Measurements from ENCODE around the gene IRF4.

IRF4 gene

DNA sequence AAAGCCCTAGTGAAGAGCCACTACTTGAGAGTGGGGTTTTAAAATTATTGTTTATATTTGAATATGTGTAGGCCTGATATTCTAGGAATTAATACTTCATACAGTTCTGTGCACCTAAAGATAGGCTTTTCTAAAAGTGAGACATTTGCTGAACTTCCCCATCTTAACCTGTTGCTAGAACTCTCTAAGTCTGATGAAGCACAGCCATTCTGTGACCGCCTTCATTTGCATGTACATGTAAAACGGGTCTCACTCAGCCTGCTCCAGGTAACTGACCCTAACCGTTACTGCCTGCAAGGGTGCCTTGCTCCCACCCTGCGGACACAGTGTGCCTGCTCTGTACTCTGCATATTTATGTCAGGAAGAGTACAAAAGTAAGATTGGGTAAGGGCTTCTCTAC is 44.3 kb upstream of the IRF4 start:
- Histone ChIP-seq H3K27me3 (ENCODE audit: insufficient read depth, poor library complexity, severe bottlenecking) (no peaks in the 10 kb centered on the region), H3K9me3 (ENCODE audit: severe bottlenecking) (no peaks in the 10 kb centered on the region), H3K4me1 (ENCODE audit: insufficient read depth, poor library complexity, severe bottlenecking) (no peaks in the 10 kb centered on the region), H3K36me3 (ENCODE audit: low read depth) (no peaks in the 10 kb centered on the region), H3K27ac (ENCODE audit: poor library complexity, severe bottlenecking) (no peak overlapping the region), H3K4me3 (ENCODE audit: severe bottlenecking) (no peak overlapping the region)
- ATAC-seq (ENCODE audit: low read depth): no peak
- no peak for TF ChIP-seq CTCF (IDR thresholded peaks at IDR 0.05; ENCODE audit: poor library complexity, severe bottlenecking)
- DNase-seq (ENCODE audit: low spot score): no peak

DNA sequence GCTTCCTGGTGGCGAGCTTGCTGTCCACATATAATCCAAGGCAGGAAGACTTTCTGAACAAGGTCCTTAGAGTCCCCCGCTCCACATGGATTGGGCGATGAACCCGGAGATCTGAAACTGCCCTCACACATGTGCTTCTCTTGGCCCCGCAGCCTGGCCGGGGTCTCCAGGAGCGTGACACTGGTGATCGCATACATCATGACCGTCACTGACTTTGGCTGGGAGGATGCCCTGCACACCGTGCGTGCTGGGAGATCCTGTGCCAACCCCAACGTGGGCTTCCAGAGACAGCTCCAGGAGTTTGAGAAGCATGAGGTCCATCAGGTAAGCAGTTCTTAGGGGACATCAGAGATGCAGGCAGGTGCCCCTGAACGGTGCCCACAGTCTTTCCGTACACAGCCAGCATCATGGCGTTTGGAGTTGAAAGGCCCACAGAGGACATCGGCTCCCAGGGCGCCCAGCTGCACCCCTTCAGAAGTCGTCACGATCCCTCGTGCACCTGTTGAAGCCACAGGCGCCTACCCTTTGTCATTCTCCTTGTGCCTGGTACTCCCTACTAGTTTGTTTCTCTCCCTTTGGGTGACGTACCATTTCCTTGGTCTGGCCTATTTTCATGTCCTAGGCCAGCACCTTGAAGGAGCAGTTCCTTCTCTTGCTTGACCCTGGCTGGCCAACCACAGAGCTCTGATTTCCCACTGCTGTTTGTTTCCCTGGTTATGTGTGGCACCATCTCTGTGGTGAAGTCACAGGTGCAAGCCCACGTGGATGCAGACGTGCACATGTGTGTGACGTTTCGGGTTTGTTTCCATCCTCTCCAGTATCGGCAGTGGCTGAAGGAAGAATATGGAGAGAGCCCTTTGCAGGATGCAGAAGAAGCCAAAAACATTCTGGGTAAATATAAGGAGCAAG is 43.3 kb upstream of the IRF4 start:
- no peak for DNase-seq (ENCODE audit: low spot score)
- no peak for TF ChIP-seq CTCF (IDR thresholded peaks at IDR 0.05; ENCODE audit: poor library complexity, severe bottlenecking)
- H3K27me3 ChIP-seq (ENCODE audit: insufficient read depth, poor library complexity, severe bottlenecking): no peaks in the 10 kb centered on the region
- H3K27ac ChIP-seq (ENCODE audit: poor library complexity, severe bottlenecking): no peak overlapping the region
- no peaks in the 10 kb centered on the region for H3K36me3 ChIP-seq (ENCODE audit: low read depth)
- no peak overlapping the region for H3K4me3 ChIP-seq (ENCODE audit: severe bottlenecking)
- no peak for ATAC-seq (ENCODE audit: low read depth)
- H3K9me3 ChIP-seq (ENCODE audit: severe bottlenecking): no peaks in the 10 kb centered on the region
- H3K4me1 ChIP-seq (ENCODE audit: insufficient read depth, poor library complexity, severe bottlenecking): no peaks in the 10 kb centered on the region

DNA sequence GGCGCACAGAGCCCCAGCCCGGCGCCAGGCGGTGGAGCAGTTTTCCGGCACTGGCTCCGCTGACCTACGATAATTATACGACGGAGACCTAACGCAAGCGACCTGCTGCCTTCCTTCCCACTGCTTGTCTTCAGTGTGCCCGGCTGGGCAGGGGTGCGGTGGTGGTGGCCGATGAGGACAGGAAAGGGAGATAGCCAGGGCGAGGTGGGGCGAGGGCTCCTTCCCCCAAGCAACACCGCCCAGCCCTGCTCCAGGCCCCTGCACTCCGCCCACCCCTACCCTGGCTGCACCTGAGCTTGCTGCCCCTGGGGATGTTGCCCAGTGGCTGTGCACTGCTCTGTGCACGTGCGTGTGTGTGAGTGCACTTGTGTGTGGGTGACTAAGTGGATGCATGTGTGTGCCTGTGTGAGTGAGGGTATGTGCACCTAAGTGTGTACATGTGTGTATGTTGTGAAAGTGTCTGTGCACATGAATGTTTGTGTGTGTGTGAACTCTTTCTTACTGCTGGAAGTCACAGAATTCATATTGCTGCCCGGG is 42.6 kb upstream of the IRF4 start:
- no peak for TF ChIP-seq CTCF (IDR thresholded peaks at IDR 0.05; ENCODE audit: poor library complexity, severe bottlenecking)
- Histone ChIP-seq H3K27me3 (ENCODE audit: insufficient read depth, poor library complexity, severe bottlenecking) (no peaks in the 10 kb centered on the region), H3K4me1 (ENCODE audit: insufficient read depth, poor library complexity, severe bottlenecking) (no peaks in the 10 kb centered on the region), H3K27ac (ENCODE audit: poor library complexity, severe bottlenecking) (no peak overlapping the region), H3K9me3 (ENCODE audit: severe bottlenecking) (no peaks in the 10 kb centered on the region), H3K36me3 (ENCODE audit: low read depth) (no peaks in the 10 kb centered on the region), H3K4me3 (ENCODE audit: severe bottlenecking) (no peak overlapping the region)
- DNase-seq (ENCODE audit: low spot score) (no peak), ATAC-seq (ENCODE audit: low read depth) (no peak)

DNA sequence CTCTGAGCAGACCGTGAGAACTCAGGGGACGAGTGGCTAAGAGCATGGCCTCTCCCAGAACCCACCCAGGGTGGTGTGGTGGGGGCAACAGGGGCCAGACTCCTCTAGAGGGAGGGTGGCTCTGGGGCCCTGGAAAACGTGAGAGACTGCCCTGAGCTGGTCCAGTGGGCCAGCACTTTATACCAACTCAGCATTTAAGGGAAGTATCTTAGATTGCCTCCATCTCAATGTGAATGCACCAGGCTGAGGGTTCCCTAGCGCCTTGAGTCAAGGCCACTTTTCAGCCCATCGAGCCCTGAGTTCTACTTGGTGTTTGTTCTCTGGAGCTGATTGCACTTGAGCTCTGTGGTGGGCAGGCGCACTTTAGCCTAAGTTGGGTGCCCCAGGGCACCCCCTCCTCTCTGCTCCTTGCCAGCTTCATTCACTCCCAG is 42.0 kb upstream of the IRF4 start:
- no peaks in the 10 kb centered on the region for H3K36me3 ChIP-seq (ENCODE audit: low read depth)
- no peaks in the 10 kb centered on the region for H3K4me1 ChIP-seq (ENCODE audit: insufficient read depth, poor library complexity, severe bottlenecking)
- DNase-seq (ENCODE audit: low spot score): no peak
- no peak for ATAC-seq (ENCODE audit: low read depth)
- no peak for TF ChIP-seq CTCF (IDR thresholded peaks at IDR 0.05; ENCODE audit: poor library complexity, severe bottlenecking)
- no peak overlapping the region for H3K4me3 ChIP-seq (ENCODE audit: severe bottlenecking)
- H3K9me3 ChIP-seq (ENCODE audit: severe bottlenecking): no peaks in the 10 kb centered on the region
- H3K27me3 ChIP-seq (ENCODE audit: insufficient read depth, poor library complexity, severe bottlenecking): no peaks in the 10 kb centered on the region
- H3K27ac ChIP-seq (ENCODE audit: poor library complexity, severe bottlenecking): no peak overlapping the region

- Histone ChIP-seq H3K9me3 (ENCODE audit: severe bottlenecking) (no peaks in the 10 kb centered on the region), H3K4me1 (ENCODE audit: insufficient read depth, poor library complexity, severe bottlenecking) (no peaks in the 10 kb centered on the region), H3K36me3 (ENCODE audit: low read depth) (no peaks in the 10 kb centered on the region), H3K4me3 (ENCODE audit: severe bottlenecking) (no peak overlapping the region), H3K27ac (ENCODE audit: poor library complexity, severe bottlenecking) (no peak overlapping the region), H3K27me3 (ENCODE audit: insufficient read depth, poor library complexity, severe bottlenecking) (no peaks in the 10 kb centered on the region)
- DNase-seq (ENCODE audit: low spot score) (no peak), ATAC-seq (ENCODE audit: low read depth) (no peak)
- no peak for TF ChIP-seq CTCF (IDR thresholded peaks at IDR 0.05; ENCODE audit: poor library complexity, severe bottlenecking)
These were observed 41.2 kb upstream of the IRF4 start for GRCh38 chr6:350371-350770.

Measured in RWPE2 (cell line).